GM12878 (cell line): ENCODE results near the gene BMP2K. TPM values are rescaled to one million over a fixed set of nuclear protein-coding genes. Genes with fewer than 3 reads are reported as not detected.

ENCODE experiments used
- ATAC-seq: fragments of 200-7000 bp; cut with Tn5 transposase; 3 replicates; pipeline ENCODE4 v1.9.1; 2020; ENCODE audit warnings: mild to moderate bottlenecking, moderate library complexity
- BruUV-seq: library from RNA; stranded (reverse); fragments of 400-500 nt; replicated peaks from 2 replicates; lab custom pipeline; 2021; lab: Mats Ljungman, UMichigan
- CTCF ChIA-PET: fragments of 300-600 bp; sonication (Branson Sonifier 250); formaldehyde crosslinking; extraction: SDS; loops from one replicate; lab custom pipeline; 2021; ENCODE audit warnings: inconsistent platforms; lab: Yijun Ruan, JAX
- POLR2A ChIA-PET: fragments of 350-600 bp; formaldehyde crosslinking; extraction: SDS; loops from one replicate; lab custom pipeline; 2021; ENCODE audit warnings: inconsistent platforms; lab: Charles Lee
- RAD21 ChIA-PET: fragments of 300-600 bp; sonication (Branson Sonifier 250); formaldehyde crosslinking; loops from one replicate; lab custom pipeline; 2023; ENCODE audit warnings: antibody characterized with exemption; ENCODE audit not compliant: unreplicated experiment; lab: Charles Lee
- SMC1A ChIA-PET: fragments of 300-600 bp; sonication (Branson Sonifier 250); formaldehyde crosslinking; loops from one replicate; lab custom pipeline; 2023; ENCODE audit not compliant: unreplicated experiment, uncharacterized antibody; lab: Charles Lee
- DNase-seq: peaks from one replicate; pipeline ENCODE4 v3.0.0-alpha.2; 2011; ENCODE audit warnings: low read depth, low spot score
- FAIRE-seq: peaks from 3 replicates; lab custom pipeline; 2011; peaks lifted over from hg19 to GRCh38; lab: Jason Lieb, UNC
- H2AFZ ChIP-seq: 2 replicates; pipeline ENCODE4 v1.6.0; 2011; ENCODE audit warnings: low read depth, low read length, control low read depth; ENCODE audit not compliant: control insufficient read depth
- H3K27ac ChIP-seq: 2 replicates; pipeline ENCODE4 v1.5.1; 2011; ENCODE audit warnings: control low read depth; ENCODE audit not compliant: control insufficient read depth, insufficient read depth
- H3K27me3 ChIP-seq, 2 experiments: replicated peaks in 1 of 2; 2 replicates each; pipeline versions ENCODE4 v1.6.0 to v1.6.1; 2011; ENCODE audit warnings: low read length in 1 of 2; ENCODE audit not compliant: control insufficient read depth in 2 of 2, insufficient read depth in 2 of 2
- H3K36me3 ChIP-seq, 2 experiments: 2 replicates each; pipeline ENCODE4 v1.5.1; 2011; ENCODE audit warnings: low read length in 1 of 2; ENCODE audit not compliant: control insufficient read depth in 2 of 2, insufficient read depth in 2 of 2
- H3K4me1 ChIP-seq: 2 replicates; pipeline ENCODE4 v1.6.1; 2011; ENCODE audit warnings: mild to moderate bottlenecking, low read length, moderate library complexity, mixed read lengths; ENCODE audit not compliant: control insufficient read depth, insufficient read depth
- H3K4me2 ChIP-seq: 2 replicates; pipeline ENCODE4 v1.6.0; 2011; ENCODE audit warnings: control low read depth; ENCODE audit not compliant: control insufficient read depth, insufficient read depth
- H3K4me3 ChIP-seq: fragments of 200-600 bp; sonication (generic); 2 replicates; pipeline ENCODE4 v1.5.1; 2016
- H3K79me2 ChIP-seq: 2 replicates; pipeline ENCODE4 v1.6.0; 2011; ENCODE audit warnings: low read length; ENCODE audit not compliant: control insufficient read depth, insufficient read depth
- H3K9ac ChIP-seq: 2 replicates; pipeline ENCODE4 v1.8.0; 2011; ENCODE audit warnings: low read length, control low read depth, mixed read lengths; ENCODE audit not compliant: control insufficient read depth, insufficient read depth
- H3K9me3 ChIP-seq: replicated peaks from 3 replicates; pipeline ENCODE4 v1.5.1; 2011; ENCODE audit warnings: mild to moderate bottlenecking, low read length; ENCODE audit not compliant: control insufficient read depth, insufficient read depth
- H4K20me1 ChIP-seq: 2 replicates; pipeline ENCODE4 v1.6.0; 2011; ENCODE audit not compliant: control insufficient read depth, insufficient read depth
- IKZF2 ChIP-seq, 2 experiments: fragments of 450-650 bp; IDR thresholded peaks; 2 replicates each; pipeline ENCODE4 v1.6.1; 2017; ENCODE audit warnings: mild to moderate bottlenecking in 2 of 2, moderate library complexity in 2 of 2
- ZNF207 ChIP-seq: fragments of 450-650 bp; IDR thresholded peaks from 2 replicates; pipeline ENCODE4 v1.6.1; 2014; ENCODE audit warnings: antibody characterized with exemption, mild to moderate bottlenecking, borderline replicate concordance
- WGBS: methylation state at CpG from one replicate; pipeline ENCODE4 v1.1.6; 2016; ENCODE audit warnings: low lambda C conversion rate; ENCODE audit not compliant: insufficient replicate concordance, insufficient coverage; ENCODE audit errors: missing lambda C conversion rate; 5-methylcytosine and 5-hydroxymethylcytosine counted together
- in situ Hi-C: fragments of 300-500 bp; cut with MboI; formaldehyde crosslinking; loops from 9 replicates; pipeline ENCODE4 v1.14.3; 2018; ENCODE audit warnings: mixed read lengths
- intact Hi-C: fragments of 100-400 bp; cut with micrococcal nuclease; formaldehyde crosslinking; loops from one replicate; pipeline ENCODE4 v1.14.2; 2022; ENCODE audit not compliant: unreplicated experiment
- polyA plus RNA-seq, 11 experiments: library from polyadenylated mRNA; depleted of rRNA in 4 of 11; unstranded in 6 of 11; stranded (reverse) in 5 of 11; fragments of >200 nt; fragmentation: Nextera tagmentation in 4 of 11; fragmentation: Illumina TruSeq in 1 of 11; extraction: Ambion mirVana in 4 of 11; extraction: Trizol in 1 of 11; gene quantifications; 1 replicate in 1 of 11; 2 replicates in 10 of 11; pipeline versions ENCODE4 v1.2.1 to v1.2.3, GENCODE V29; 2011 to 2016; ENCODE audit warnings: inconsistent platforms in 2 of 11, missing spikeins in 2 of 11, low read depth in 1 of 11
- total RNA-seq, 4 experiments: library from RNA; depleted of rRNA in 3 of 4; stranded (reverse); fragments of >200 nt in 3 of 4; fragmentation: Illumina TruSeq in 1 of 4; extraction: Trizol in 1 of 4; gene quantifications; 2 replicates each; pipeline versions ENCODE4 v1.2.1 to v1.2.3, GENCODE V29; 2013 to 2021
- TF ChIP-seq, protein P1 (sequence below): fragments of 450-650 bp; IDR thresholded peaks from 2 replicates; pipeline ENCODE4 v1.6.1; 2017; ENCODE audit warnings: antibody characterized with exemption, mild to moderate bottlenecking, moderate library complexity

The BMP2K gene
- total and polyA plus RNA-seq, 10 of the 15 experiments (the other 5 are each of a cell fraction or from before 2014, with no cell fraction given): 3.3 to 84.6 (median 24.8) TPM

DNA sequence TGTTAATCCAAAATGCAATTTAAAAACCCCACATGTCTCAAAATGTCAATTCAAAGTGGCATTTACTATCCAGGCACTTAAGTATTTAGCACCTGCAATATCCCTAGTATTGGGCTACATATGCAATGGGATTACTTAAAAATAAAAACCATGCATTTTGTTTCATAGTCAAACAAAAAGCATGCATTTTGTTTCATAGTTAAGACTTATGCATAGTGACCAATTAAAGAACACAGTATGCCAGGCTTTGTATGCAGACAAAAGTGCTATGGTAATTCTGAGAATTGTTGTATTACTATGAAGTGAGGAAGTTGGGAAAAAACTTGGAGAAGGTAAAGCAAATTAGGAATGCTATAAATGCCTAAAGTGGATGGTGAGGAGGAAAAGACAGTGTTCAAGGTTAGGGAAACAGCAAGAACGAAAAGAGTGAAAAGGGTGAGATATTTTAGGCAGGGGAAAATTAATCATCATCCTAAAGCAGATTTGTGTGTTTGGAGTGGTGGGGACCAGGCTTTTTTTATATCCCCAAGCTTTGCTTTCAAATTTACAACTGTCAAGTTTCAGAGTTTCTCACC is 10.6 kb upstream of the BMP2K start:
- 12% methylated on average over 1 of the region's 1 CpG for WGBS
- Histone ChIP-seq H3K9ac (no peak overlapping the region), H3K9me3 (no peaks in the 10 kb centered on the region), H3K36me3 (no peaks in the 10 kb centered on the region), H4K20me1 (no peaks in the 10 kb centered on the region), H3K79me2 (no peaks in the 10 kb centered on the region), H3K4me1 (peaks cover 27% of the 10 kb centered on the region), H2AFZ (no peak overlapping the region), H3K4me3 (no peak overlapping the region), H3K4me2 (peak overlapping the region; percentile 51; the same call in 1 of the 2 replicates), H3K27ac (no peak overlapping the region), H3K27me3 (no peaks in the 10 kb centered on the region)
- BruUV-seq: no TSS peak
- SMC1A ChIA-PET: interaction anchor here (0.6 to 5.9 kb wide), 21 partner anchors 7 to 154 kb away, joined by 3 to 28 read pairs (median 7); no protein-coding TSS in a partner anchor
- POLR2A ChIA-PET: interaction anchor here (0.7 to 1.3 kb wide), 5 partner anchors 9 to 35 kb away, joined by 4 to 6 read pairs (median 5); no protein-coding TSS in a partner anchor
- DNase-seq (no peak), FAIRE-seq (peak; percentile 84)
- RAD21 ChIA-PET: interaction anchor here (0.8 to 4.3 kb wide), 13 partner anchors 9 to 155 kb away, joined by 3 to 25 read pairs (median 7); partner anchors contain the start of gene BMP2K
- CTCF ChIA-PET: interaction anchor here (1.0 to 2.5 kb wide), 5 partner anchors 21 to 152 kb away, joined by 3 to 8 read pairs (median 4); no protein-coding TSS in a partner anchor
- in situ Hi-C loops: loop anchor here (25.0 kb wide), 1 partner anchor 1297 kb away; the partner anchor contains the start of gene ANTXR2
- intact Hi-C loops: loop anchor here (2.0 kb wide), 1 partner anchor 13 kb away; no protein-coding TSS in a partner anchor
- TF ChIP-seq IKZF2 (IDR thresholded peaks at IDR 0.05) (peak in 1 of 2 experiments; percentile 25; a peak in 1 of 4 replicates), ZNF207 (no peak)
- TF ChIP-seq, protein P1, sequence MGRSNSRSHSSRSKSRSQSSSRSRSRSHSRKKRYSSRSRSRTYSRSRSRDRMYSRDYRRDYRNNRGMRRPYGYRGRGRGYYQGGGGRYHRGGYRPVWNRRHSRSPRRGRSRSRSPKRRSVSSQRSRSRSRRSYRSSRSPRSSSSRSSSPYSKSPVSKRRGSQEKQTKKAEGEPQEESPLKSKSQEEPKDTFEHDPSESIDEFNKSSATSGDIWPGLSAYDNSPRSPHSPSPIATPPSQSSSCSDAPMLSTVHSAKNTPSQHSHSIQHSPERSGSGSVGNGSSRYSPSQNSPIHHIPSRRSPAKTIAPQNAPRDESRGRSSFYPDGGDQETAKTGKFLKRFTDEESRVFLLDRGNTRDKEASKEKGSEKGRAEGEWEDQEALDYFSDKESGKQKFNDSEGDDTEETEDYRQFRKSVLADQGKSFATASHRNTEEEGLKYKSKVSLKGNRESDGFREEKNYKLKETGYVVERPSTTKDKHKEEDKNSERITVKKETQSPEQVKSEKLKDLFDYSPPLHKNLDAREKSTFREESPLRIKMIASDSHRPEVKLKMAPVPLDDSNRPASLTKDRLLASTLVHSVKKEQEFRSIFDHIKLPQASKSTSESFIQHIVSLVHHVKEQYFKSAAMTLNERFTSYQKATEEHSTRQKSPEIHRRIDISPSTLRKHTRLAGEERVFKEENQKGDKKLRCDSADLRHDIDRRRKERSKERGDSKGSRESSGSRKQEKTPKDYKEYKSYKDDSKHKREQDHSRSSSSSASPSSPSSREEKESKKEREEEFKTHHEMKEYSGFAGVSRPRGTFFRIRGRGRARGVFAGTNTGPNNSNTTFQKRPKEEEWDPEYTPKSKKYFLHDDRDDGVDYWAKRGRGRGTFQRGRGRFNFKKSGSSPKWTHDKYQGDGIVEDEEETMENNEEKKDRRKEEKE: no peak
- TF ChIP-seq, all 136 proteins: peak for 1
- ATAC-seq: no peak
